Colonic mucosa (tissue), 4 donors: Measurements from ENCODE around the gene AMBRA1. TPM values are rescaled to one million over a fixed set of nuclear protein-coding genes. Genes with fewer than 3 reads are reported as not detected.
A peak's percentile ranks its signal among the peaks of the same experiment; 100 is the strongest.

Experiments
- DNase-seq: peaks from one replicate; pipeline ENCODE4 v3.0.0-alpha.2; 2020
- H3K27ac ChIP-seq: fragments of 200-600 bp; one replicate; pipeline ENCODE4 v1.8.0; 2021
- H3K27me3 ChIP-seq: fragments of 200-600 bp; one replicate; pipeline ENCODE4 v1.8.0; 2021
- H3K36me3 ChIP-seq: fragments of 200-600 bp; one replicate; pipeline ENCODE4 v1.8.0; 2021
- H3K4me1 ChIP-seq: fragments of 200-600 bp; one replicate; pipeline ENCODE4 v1.8.0; 2021; ENCODE audit warnings: mild to moderate bottlenecking
- H3K4me3 ChIP-seq: fragments of 200-600 bp; one replicate; pipeline ENCODE4 v1.8.0; 2021
- H3K9ac ChIP-seq, 2 donors: one replicate each; pipeline ENCODE4 v1.7.0; 2013; ENCODE audit warnings: control low read depth in 2 of 2, low read depth in 2 of 2, low read length in 2 of 2
- H3K9me3 ChIP-seq: fragments of 200-600 bp; one replicate; pipeline ENCODE4 v1.8.0; 2021
- intact Hi-C: fragments of 100-400 bp; cut with DNase I; formaldehyde crosslinking; loops from one replicate; pipeline ENCODE4 v1.14.1; 2022
- total RNA-seq, 2 donors: library from RNA; stranded (reverse); fragmentation: NEBNext Ultra II Directional in 1 of 2; extraction: Animal tissue kit (Norgen Biotek cat#: 25700) in 1 of 2; gene quantifications; one replicate each; pipeline ENCODE4 v1.2.1, GENCODE V29; 2021
- TF ChIP-seq, protein P1 (sequence below): fragments of 200-600 bp; IDR thresholded peaks from one replicate; pipeline ENCODE4 v1.8.0; 2022; ENCODE audit warnings: antibody characterized with exemption, mild to moderate bottlenecking
- donor health status: healthy.
- donor health status: DM: no; HTN: no; CAD: no.
- donor health status: DM: no; HTN: no; CAD: no.

Gene AMBRA1
- total RNA-seq, 2 donors from 2014 or later = 32.7 to 33.8 TPM

DNA sequence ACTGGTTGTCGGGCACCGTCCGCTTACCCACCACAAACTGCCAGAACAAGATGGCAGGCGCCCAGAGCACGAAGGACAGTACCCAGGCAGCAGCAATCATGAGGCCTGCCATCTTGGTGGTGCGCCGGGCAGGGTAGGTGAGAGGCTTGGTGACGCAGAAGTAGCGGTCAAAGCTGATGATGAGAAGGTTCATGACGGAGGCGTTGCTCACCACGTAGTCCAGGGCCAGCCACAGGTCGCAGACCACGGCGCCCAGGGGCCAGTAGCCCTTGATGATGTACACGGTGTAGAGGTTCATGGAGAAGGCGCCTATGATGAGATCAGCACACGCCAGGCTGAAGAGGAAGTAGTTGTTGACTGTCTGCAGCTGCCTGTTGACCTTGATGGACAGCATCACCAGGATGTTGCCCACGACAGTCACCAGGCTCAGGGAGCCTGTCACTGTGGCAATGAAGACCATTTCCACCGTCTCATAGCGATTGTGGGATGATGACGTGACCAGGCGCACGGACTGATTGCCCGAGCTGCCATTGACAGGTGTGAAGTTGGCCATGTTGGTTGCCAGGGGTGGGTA is 207.7 kb downstream of the AMBRA1 start:
- Histone ChIP-seq H3K4me3 (no peak overlapping the region), H3K27ac (no peak overlapping the region), H3K4me1 (peaks cover 32% of the 10 kb centered on the region), H3K9me3 (no peaks in the 10 kb centered on the region), H3K36me3 (no peaks in the 10 kb centered on the region), H3K9ac (no peak overlapping the region), H3K27me3 (peaks cover 50% of the 10 kb centered on the region)
- DNase-seq = no peak
- TF ChIP-seq, protein P1, sequence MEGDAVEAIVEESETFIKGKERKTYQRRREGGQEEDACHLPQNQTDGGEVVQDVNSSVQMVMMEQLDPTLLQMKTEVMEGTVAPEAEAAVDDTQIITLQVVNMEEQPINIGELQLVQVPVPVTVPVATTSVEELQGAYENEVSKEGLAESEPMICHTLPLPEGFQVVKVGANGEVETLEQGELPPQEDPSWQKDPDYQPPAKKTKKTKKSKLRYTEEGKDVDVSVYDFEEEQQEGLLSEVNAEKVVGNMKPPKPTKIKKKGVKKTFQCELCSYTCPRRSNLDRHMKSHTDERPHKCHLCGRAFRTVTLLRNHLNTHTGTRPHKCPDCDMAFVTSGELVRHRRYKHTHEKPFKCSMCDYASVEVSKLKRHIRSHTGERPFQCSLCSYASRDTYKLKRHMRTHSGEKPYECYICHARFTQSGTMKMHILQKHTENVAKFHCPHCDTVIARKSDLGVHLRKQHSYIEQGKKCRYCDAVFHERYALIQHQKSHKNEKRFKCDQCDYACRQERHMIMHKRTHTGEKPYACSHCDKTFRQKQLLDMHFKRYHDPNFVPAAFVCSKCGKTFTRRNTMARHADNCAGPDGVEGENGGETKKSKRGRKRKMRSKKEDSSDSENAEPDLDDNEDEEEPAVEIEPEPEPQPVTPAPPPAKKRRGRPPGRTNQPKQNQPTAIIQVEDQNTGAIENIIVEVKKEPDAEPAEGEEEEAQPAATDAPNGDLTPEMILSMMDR = no peak
- intact Hi-C loops = loop anchor here (5.0 kb wide), 1 partner anchor 236 kb away; no protein-coding TSS in a partner anchor

DNA sequence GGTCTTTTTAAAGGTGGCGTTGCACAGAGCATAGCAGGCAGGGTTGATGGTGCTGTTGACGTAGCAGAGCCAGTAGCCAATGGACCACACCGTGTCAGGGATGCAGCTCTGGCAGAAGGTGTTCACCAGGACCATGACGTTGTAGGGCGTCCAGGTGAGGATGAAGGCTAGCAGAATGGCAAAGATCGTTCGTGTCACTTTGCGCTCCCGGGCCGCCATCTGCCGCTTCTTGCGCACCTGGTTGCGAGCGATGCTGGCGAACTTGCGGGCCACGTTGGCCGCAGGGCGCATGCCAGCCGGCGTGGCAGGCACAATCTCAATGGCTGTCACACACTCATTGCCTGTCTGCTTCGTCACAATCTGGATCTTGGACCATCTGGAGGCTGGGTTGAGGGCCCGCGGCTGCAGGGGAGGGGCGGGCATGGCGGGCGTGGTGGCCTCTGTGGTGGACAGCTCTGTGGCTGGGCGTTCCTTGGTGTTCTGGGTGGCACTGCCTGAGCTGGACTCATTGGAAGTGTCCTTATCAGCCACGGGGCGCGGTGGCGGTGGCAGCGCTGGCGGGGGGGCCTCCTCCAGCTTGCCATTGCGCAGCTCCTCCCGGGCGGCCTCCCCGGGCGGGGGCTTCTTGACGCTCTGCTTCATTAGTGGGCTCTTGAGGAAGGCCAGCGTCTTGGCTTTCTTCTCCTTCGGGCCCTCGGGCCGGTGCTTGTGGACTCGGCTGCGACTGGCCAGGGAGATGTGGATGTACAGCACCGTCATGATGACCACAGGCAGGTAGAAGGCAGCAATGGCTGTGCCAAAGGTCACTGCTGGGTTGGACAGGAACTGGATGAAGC is 208.4 kb downstream of the AMBRA1 start:
- no peak overlapping the region for H3K4me3 ChIP-seq
- TF ChIP-seq, protein P1 = no peak
- no peak for DNase-seq
- peaks cover 43% of the 10 kb centered on the region for H3K27me3 ChIP-seq
- no peaks in the 10 kb centered on the region for H3K9me3 ChIP-seq
- no peaks in the 10 kb centered on the region for H3K36me3 ChIP-seq
- intact Hi-C loops = loop anchor here (5.0 kb wide), 1 partner anchor 237 kb away; no protein-coding TSS in a partner anchor
- peaks cover 29% of the 10 kb centered on the region for H3K4me1 ChIP-seq
- no peak overlapping the region for H3K27ac ChIP-seq
- H3K9ac ChIP-seq = no peak overlapping the region

DNA sequence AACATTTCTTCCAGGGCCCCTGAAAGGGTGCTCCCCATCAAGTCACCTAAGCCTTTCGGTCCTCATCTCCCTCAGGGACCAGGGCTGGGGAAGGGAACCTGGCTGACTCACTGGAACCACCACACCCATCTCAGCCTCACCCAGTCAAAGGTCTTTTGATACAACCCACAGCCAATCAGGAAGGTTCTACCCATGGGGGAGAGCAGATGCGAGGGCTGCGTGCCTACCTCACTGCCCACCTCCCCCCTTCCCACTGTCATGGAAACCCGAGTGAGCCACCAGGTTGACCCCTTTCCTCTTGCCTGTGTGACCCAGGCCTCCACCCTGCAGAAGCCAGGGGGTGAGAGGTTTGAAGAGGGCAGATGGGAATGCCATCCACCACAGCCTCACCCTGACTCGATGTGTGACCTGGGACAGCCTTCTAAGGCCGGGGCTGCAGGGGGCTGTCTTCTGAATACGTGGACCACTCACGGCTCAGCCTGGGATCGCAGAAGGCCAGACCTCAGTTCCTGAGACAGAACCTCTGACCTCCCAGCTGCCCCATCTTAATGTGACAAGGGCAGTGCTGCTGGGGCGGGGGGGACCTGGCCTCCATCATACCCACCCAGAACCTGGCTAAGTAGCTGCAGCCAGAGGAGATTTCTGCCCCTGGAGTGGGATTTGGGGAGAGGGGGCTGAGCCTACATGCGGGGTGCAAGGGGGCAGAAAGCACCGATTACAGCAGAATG is 209.7 kb downstream of the AMBRA1 start:
- H3K9ac ChIP-seq = no peak overlapping the region
- H3K4me1 ChIP-seq = peaks cover 16% of the 10 kb centered on the region
- H3K9me3 ChIP-seq = no peaks in the 10 kb centered on the region
- TF ChIP-seq, protein P1 = no peak
- intact Hi-C loops = no loop called here
- peak; percentile 83 for DNase-seq
- H3K4me3 ChIP-seq = no peak overlapping the region
- no peak overlapping the region for H3K27ac ChIP-seq
- peaks cover 31% of the 10 kb centered on the region for H3K27me3 ChIP-seq
- no peaks in the 10 kb centered on the region for H3K36me3 ChIP-seq

DNA sequence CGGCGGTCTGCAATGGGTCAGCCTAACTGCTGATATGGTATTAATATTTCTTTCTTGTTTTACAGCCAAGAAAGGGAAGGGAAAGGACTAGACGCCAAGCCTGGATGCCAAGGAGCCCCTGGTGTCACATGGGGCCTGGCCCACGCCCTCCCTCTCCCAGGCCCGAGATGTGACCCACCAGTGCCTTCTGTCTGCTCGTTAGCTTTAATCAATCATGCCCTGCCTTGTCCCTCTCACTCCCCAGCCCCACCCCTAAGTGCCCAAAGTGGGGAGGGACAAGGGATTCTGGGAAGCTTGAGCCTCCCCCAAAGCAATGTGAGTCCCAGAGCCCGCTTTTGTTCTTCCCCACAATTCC is 210.4 kb downstream of the AMBRA1 start:
- DNase-seq = no peak
- Histone ChIP-seq H3K27me3 (peaks cover 23% of the 10 kb centered on the region), H3K27ac (no peak overlapping the region), H3K4me3 (no peak overlapping the region), H3K36me3 (no peaks in the 10 kb centered on the region), H3K4me1 (peaks cover 16% of the 10 kb centered on the region), H3K9me3 (no peaks in the 10 kb centered on the region), H3K9ac (no peak overlapping the region)
- intact Hi-C loops = no loop called here
- TF ChIP-seq, protein P1 = peak; percentile 11

DNA sequence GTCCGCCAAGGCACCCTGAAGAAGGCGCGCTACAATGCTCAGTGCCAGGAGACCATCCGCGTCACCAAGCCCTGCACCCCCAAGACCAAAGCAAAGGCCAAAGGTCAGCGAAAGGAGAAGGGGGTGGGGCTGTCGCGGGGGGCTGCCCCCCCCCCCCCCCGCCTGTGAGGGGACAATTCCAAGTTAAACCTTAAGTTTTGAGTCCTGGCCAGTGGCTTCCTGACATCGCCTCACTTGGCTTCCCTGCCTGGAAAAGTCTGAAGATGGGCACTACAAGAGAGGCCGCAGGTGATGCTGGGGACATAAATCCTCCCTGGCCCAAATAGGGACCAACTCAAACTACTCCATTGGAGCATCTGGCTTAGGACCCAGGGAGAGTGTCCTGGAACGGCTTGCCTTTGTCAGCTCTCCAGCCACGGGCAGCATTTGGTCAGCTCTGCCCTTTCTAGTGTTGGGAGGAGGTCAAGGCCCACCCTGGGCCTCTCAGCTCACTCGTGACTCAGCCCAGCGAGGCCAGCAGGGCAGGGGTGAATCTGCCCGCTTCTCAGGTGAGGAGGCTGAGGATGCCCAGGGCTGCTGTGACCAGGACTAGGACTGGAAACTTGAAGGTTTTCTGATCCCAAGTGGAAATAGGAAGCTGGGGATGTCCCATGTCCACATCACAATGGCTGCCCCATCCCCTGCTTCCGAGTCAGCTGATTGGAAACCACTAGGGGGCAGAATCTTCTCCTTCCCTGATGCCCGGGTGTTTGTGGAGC is 211.0 kb downstream of the AMBRA1 start:
- intact Hi-C loops = no loop called here
- peak; percentile 61 for DNase-seq

More for the DNA sequence above, 211.0 kb downstream of the AMBRA1 start:
- peaks cover 16% of the 10 kb centered on the region for H3K4me1 ChIP-seq
- no peaks in the 10 kb centered on the region for H3K36me3 ChIP-seq
- H3K9me3 ChIP-seq = no peaks in the 10 kb centered on the region
- TF ChIP-seq, protein P1 = peak; percentile 55
- peak overlapping the region in 1 of 2 donors; percentile 58 for H3K9ac ChIP-seq
- H3K4me3 ChIP-seq = peak overlapping the region; percentile 70
- H3K27ac ChIP-seq = no peak overlapping the region
- H3K27me3 ChIP-seq = peaks cover 18% of the 10 kb centered on the region
